ENCODE data around the gene SIX3. TPM values are rescaled to one million over a fixed set of nuclear protein-coding genes. Genes with fewer than 3 reads are reported as not detected.

The SIX3 gene
- total and polyA plus RNA-seq, 10 donors = 0.03 TPM; not detected in 9

- Histone ChIP-seq H3K4me1 (peaks cover 27 to 91% (median 69%) of the 10 kb centered on the region in 6 donors), H3K4me3 (peak overlapping the region in 7 of 8 donors; percentile 10 to 58 (median 14)), H3K27me3 (replicated peaks in 1 of 7) (peaks cover 19 to 100% (median 99%) of the 10 kb centered on the region in 7 donors), H3K27ac (no peak overlapping the region), H3K9me3 (no peaks in the 10 kb centered on the region), H3K36me3 (no peaks in the 10 kb centered on the region)
- peak; percentile 74 for DNase-seq
- intact Hi-C loops (cut with DNase I; ENCODE audit: low total_unique reads) = no loop called here
- WGBS, 5 donors = 4 to 19% (median 6%) methylated on average over 11 to 62 of the region's 62 CpGs
- no peak for TF ChIP-seq POLR2AphosphoS5 (IDR thresholded peaks at IDR 0.05)
- no peak for TF ChIP-seq CTCF (IDR thresholded peaks at IDR 0.05 in 8 of 11, conservative IDR thresholded peaks at IDR 0.05 in 3 of 11)
- TF ChIP-seq POLR2A (IDR thresholded peaks at IDR 0.05) = no peak
Measured at GRCh38 chr2:44938287-44939105, 3.0 kb upstream of the SIX3 start.

- peaks cover 23 to 100% (median 99%) of the 10 kb centered on the region in 7 donors for H3K27me3 ChIP-seq (replicated peaks in 1 of 7)
- 5 to 12% (median 8%) methylated on average over 26 to 42 of the region's 42 CpGs for WGBS, 5 donors
- H3K36me3 ChIP-seq = no peaks in the 10 kb centered on the region
- intact Hi-C loops (cut with DNase I; ENCODE audit: low total_unique reads) = no loop called here
- no peak overlapping the region for H3K27ac ChIP-seq
- peak overlapping the region in 7 of 8 donors; percentile 10 to 58 (median 14) for H3K4me3 ChIP-seq
- no peak for TF ChIP-seq CTCF (IDR thresholded peaks at IDR 0.05 in 8 of 11, conservative IDR thresholded peaks at IDR 0.05 in 3 of 11)
- TF ChIP-seq POLR2AphosphoS5 (IDR thresholded peaks at IDR 0.05) = no peak
- no peak for TF ChIP-seq POLR2A (IDR thresholded peaks at IDR 0.05)
- H3K4me1 ChIP-seq = peaks cover 32 to 91% (median 72%) of the 10 kb centered on the region in 6 donors
- DNase-seq = peak; percentile 64
- H3K9me3 ChIP-seq = no peaks in the 10 kb centered on the region
Measured at GRCh38 chr2:44939106-44940048, 2.1 kb upstream of the SIX3 start.

DNA sequence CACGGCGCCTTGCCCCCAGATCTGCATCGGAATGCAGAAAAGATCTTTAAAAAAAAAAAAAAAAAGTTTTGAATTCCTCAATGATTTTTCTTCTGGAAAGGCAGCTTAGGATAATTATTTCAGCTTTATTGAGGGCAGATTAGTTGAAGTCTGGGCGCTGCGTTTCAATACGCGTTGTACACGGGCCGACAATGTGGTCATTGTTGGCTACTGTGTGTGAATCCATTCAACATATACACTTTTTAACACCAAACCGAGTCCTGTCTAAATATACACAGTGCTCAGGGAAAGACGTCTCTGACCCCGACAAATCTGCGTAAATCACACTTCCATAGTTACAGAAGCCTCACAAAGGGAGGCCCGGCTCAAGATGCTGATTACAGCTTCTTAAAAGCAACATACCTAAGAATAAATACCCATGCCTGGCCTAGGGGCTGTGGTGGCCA is 1.4 kb upstream of the SIX3 start:
- intact Hi-C loops (cut with DNase I; ENCODE audit: low total_unique reads) = no loop called here
- no peak for DNase-seq
- TF ChIP-seq POLR2AphosphoS5 (IDR thresholded peaks at IDR 0.05) = no peak
- no peak for TF ChIP-seq POLR2A (IDR thresholded peaks at IDR 0.05)
- TF ChIP-seq CTCF (IDR thresholded peaks at IDR 0.05 in 8 of 11, conservative IDR thresholded peaks at IDR 0.05 in 3 of 11) = no peak
- Histone ChIP-seq H3K4me1 (peaks cover 32 to 91% (median 71%) of the 10 kb centered on the region in 6 donors), H3K36me3 (no peaks in the 10 kb centered on the region), H3K4me3 (no peak overlapping the region), H3K9me3 (no peaks in the 10 kb centered on the region), H3K27ac (no peak overlapping the region), H3K27me3 (replicated peaks in 1 of 7) (peaks cover 25 to 100% (median 99%) of the 10 kb centered on the region in 7 donors)
- 26 to 49% (median 44%) methylated on average over 14 of the region's 14 CpGs for WGBS, 5 donors

Measured in spleen (tissue), 11 donors.